Gastroesophageal sphincter (tissue), 3 donors: ENCODE measurements around the gene SSRP1.

ENCODE experiments used
- POLR2A ChIP-seq, 2 donors: fragments of 450-650 bp; IDR thresholded peaks; one replicate each; pipeline ENCODE4 v1.6.1; 2017; ENCODE audit warnings: antibody characterized with exemption in 2 of 2, mild to moderate bottlenecking in 2 of 2, moderate library complexity in 1 of 2
- TF ChIP-seq, protein P1 (sequence below), 4 experiments: fragments of 200-600 bp in 2 of 4; fragments of 450-650 bp in 2 of 4; sonication (generic) in 1 of 4; IDR thresholded peaks; one replicate each; pipeline ENCODE4 v1.5.1; 2017 to 2019; ENCODE audit warnings: antibody characterized with exemption in 4 of 4, mild to moderate bottlenecking in 2 of 4, moderate library complexity in 2 of 4

DNA sequence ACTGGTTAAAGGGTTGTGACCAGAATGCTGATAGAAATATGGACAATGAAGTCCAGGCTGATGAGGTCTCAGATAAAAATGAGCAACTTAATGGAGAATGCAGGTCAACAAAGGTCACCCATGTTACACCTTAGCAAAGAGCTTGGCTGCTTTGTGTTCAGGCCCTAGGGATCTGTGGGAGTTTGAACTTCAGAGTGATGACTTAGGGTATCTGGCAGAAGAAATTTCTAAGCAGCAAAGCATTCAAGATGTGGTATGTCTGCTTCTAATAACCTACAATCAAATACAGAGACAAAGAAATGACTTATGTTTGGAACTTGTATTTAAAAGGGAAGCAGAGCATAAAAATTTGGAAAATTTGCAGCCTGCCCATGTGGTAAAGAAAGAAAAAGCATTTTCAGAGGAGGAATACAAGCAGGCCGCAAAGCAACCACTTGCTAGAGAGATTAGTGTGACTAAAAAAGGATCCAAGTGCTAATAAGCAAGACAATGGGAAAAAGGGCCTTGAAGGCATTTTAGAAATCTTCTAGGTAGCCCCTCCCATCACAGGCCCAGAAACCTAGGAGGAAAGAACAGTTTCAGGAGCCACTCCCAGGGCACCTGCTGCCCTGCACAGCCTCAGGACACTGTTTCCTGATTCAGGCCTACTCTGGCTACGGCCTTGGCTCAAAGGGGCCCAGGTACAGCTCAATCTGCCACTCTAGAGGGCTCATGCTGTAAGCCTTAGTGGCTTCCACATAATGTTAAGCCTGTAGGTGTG is 52.3 kb downstream of the SSRP1 start:
- no peak for TF ChIP-seq POLR2A (IDR thresholded peaks at IDR 0.05)
- TF ChIP-seq, protein P1, sequence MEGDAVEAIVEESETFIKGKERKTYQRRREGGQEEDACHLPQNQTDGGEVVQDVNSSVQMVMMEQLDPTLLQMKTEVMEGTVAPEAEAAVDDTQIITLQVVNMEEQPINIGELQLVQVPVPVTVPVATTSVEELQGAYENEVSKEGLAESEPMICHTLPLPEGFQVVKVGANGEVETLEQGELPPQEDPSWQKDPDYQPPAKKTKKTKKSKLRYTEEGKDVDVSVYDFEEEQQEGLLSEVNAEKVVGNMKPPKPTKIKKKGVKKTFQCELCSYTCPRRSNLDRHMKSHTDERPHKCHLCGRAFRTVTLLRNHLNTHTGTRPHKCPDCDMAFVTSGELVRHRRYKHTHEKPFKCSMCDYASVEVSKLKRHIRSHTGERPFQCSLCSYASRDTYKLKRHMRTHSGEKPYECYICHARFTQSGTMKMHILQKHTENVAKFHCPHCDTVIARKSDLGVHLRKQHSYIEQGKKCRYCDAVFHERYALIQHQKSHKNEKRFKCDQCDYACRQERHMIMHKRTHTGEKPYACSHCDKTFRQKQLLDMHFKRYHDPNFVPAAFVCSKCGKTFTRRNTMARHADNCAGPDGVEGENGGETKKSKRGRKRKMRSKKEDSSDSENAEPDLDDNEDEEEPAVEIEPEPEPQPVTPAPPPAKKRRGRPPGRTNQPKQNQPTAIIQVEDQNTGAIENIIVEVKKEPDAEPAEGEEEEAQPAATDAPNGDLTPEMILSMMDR (IDR thresholded peaks at IDR 0.05) = no peak
